ENCODE data around the gene KDM4B. TPM values are rescaled to one million over a fixed set of nuclear protein-coding genes. Genes with fewer than 3 reads are reported as not detected.

Gene KDM4B
- total and polyA plus RNA-seq, 3 donors from 2014 or later, result 33.3 to 72.7 (median 67.7) TPM

GRCh38 chr19:5111051-5111450, 142.1 kb downstream of the KDM4B start:
- WGBS, 2 donors, result 88 to 90% methylated on average over 11 to 21 of the region's 21 CpGs
- no peak overlapping the region for H3K4me3 ChIP-seq
- DNase-seq, result no peak
- intact Hi-C loops (cut with DNase I; ENCODE audit: low total_unique reads), result no loop called here
- H3K27me3 ChIP-seq, result no peaks in the 10 kb centered on the region
- no peak overlapping the region for H3K27ac ChIP-seq
- H3K9me3 ChIP-seq, result no peaks in the 10 kb centered on the region
- H3K36me3 ChIP-seq (ENCODE audit: low read depth, missing control alignments), result no peaks in the 10 kb centered on the region
- TF ChIP-seq POLR2A (IDR thresholded peaks at IDR 0.05) (no peak), CTCF (IDR thresholded peaks at IDR 0.05) (no peak)
- H3K4me1 ChIP-seq, result no peaks in the 10 kb centered on the region

- no peaks in the 10 kb centered on the region for H3K27me3 ChIP-seq
- no peak overlapping the region for H3K4me3 ChIP-seq
- no peak overlapping the region for H3K27ac ChIP-seq
- TF ChIP-seq POLR2A (IDR thresholded peaks at IDR 0.05), result no peak
- no peak for TF ChIP-seq CTCF (IDR thresholded peaks at IDR 0.05)
- H3K36me3 ChIP-seq (ENCODE audit: low read depth, missing control alignments), result no peaks in the 10 kb centered on the region
- no peaks in the 10 kb centered on the region for H3K4me1 ChIP-seq
- intact Hi-C loops (cut with DNase I; ENCODE audit: low total_unique reads), result no loop called here
- 67 to 71% methylated on average over 6 of the region's 6 CpGs for WGBS, 2 donors
- no peaks in the 10 kb centered on the region for H3K9me3 ChIP-seq
- DNase-seq, result no peak
Measured at GRCh38 chr19:5112175-5112574, 143.3 kb downstream of the KDM4B start.

- Histone ChIP-seq H3K4me1 (no peaks in the 10 kb centered on the region), H3K27me3 (no peaks in the 10 kb centered on the region), H3K36me3 (ENCODE audit: low read depth, missing control alignments) (no peaks in the 10 kb centered on the region), H3K9me3 (no peaks in the 10 kb centered on the region), H3K4me3 (no peak overlapping the region), H3K27ac (no peak overlapping the region)
- DNase-seq, result no peak
- intact Hi-C loops (cut with DNase I; ENCODE audit: low total_unique reads), result no loop called here
- TF ChIP-seq POLR2A (IDR thresholded peaks at IDR 0.05) (no peak), CTCF (IDR thresholded peaks at IDR 0.05) (no peak)
- 80 to 89% methylated on average over 20 to 27 of the region's 27 CpGs for WGBS, 2 donors
Measured at GRCh38 chr19:5112681-5113575, 144.0 kb downstream of the KDM4B start.

- 89 to 95% methylated on average over 28 to 42 of the region's 43 CpGs for WGBS, 2 donors
Measured at GRCh38 chr19:5113633-5114586, 145.0 kb downstream of the KDM4B start.

More at GRCh38 chr19:5113633-5114586, 145.0 kb downstream of the KDM4B start:
- intact Hi-C loops (cut with DNase I; ENCODE audit: low total_unique reads), result no loop called here
- H3K4me1 ChIP-seq, result no peaks in the 10 kb centered on the region
- DNase-seq, result no peak
- no peaks in the 10 kb centered on the region for H3K9me3 ChIP-seq
- H3K27me3 ChIP-seq, result no peaks in the 10 kb centered on the region
- TF ChIP-seq CTCF (IDR thresholded peaks at IDR 0.05) (no peak), POLR2A (IDR thresholded peaks at IDR 0.05) (no peak)
- H3K27ac ChIP-seq, result no peak overlapping the region
- H3K36me3 ChIP-seq (ENCODE audit: low read depth, missing control alignments), result no peaks in the 10 kb centered on the region
- no peak overlapping the region for H3K4me3 ChIP-seq
